ENCODE measurements around the gene TNIK. TPM values are rescaled to one million over a fixed set of nuclear protein-coding genes. Genes with fewer than 3 reads are reported as not detected.
A peak's percentile ranks its signal among the peaks of the same experiment; 100 is the strongest.

TNIK gene
- total and polyA plus RNA-seq, 5 experiments from 2014 or later, result 13.2 to 50.0 (median 16.1) TPM

DNA sequence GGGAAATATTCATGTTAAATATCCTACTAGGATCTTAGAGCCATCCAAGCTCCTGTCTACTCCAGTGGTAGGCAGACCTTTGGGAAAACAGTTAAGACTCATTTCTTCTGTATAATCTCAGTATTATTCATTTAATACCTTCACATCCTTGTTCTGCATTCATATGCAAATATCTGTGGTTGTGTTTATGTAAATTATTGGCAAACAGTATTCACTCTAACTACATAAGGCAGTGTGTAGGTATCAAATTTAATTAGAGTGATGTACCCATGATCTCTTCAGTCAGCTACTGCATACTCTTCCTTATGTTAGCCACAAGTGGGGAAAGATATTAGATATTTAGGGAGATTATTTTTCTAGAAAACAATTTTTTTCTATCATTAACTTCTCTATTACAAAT lies 232.8 kb downstream of the TNIK start:
- peaks cover 13 to 55% (median 42%) of the 10 kb centered on the region in 4 donors for H3K4me1 Mint-ChIP-seq
- POLR2A ChIA-PET, result no interaction called here
- ATAC-seq, result no peak
- no peak overlapping the region for H3K27ac Mint-ChIP-seq
- H3K4me3 Mint-ChIP-seq, result no peak overlapping the region
- no peak for DNase-seq
- H3K36me3 Mint-ChIP-seq, result peaks cover 18 to 33% (median 27%) of the 10 kb centered on the region in 3 donors
- H3K9me3 Mint-ChIP-seq, result peaks cover 0 to 15% (median 5%) of the 10 kb centered on the region in 9 donors
- no peaks in the 10 kb centered on the region for H3K27me3 Mint-ChIP-seq

- H3K9me3 Mint-ChIP-seq, result peaks cover 0 to 15% (median 5%) of the 10 kb centered on the region in 9 donors
- H3K27ac Mint-ChIP-seq, result no peak overlapping the region
- peaks cover 13 to 57% (median 42%) of the 10 kb centered on the region in 4 donors for H3K4me1 Mint-ChIP-seq
- DNase-seq, result no peak
- no peaks in the 10 kb centered on the region for H3K27me3 Mint-ChIP-seq
- H3K4me3 Mint-ChIP-seq, result no peak overlapping the region
- H3K36me3 Mint-ChIP-seq, result peaks cover 18 to 33% (median 27%) of the 10 kb centered on the region in 3 donors
- no peak for ATAC-seq
- POLR2A ChIA-PET, result interaction anchor here (0.5 kb wide), 1 partner anchor 244 kb away, joined by 7 read pairs; no protein-coding TSS in a partner anchor
Measured at GRCh38 chr3:171226794-171227193, 233.4 kb downstream of the TNIK start.

GRCh38 chr3:171225708-171226107 lies 234.5 kb downstream of the TNIK start:
- H3K27ac Mint-ChIP-seq, result peak overlapping the region in 6 of 10 donors; percentile 12 to 75 (median 38)
- ATAC-seq, result no peak
- H3K4me3 Mint-ChIP-seq, result peak overlapping the region in 1 of 10 donors; percentile 38
- peaks cover 0 to 15% (median 5%) of the 10 kb centered on the region in 9 donors for H3K9me3 Mint-ChIP-seq
- no peaks in the 10 kb centered on the region for H3K27me3 Mint-ChIP-seq
- POLR2A ChIA-PET, result interaction anchor here (0.5 to 1.2 kb wide), 2 partner anchors 19 to 29 kb away, joined by 3 to 4 read pairs; no protein-coding TSS in a partner anchor
- DNase-seq, result no peak
- H3K4me1 Mint-ChIP-seq, result peaks cover 11 to 57% (median 43%) of the 10 kb centered on the region in 4 donors
- peaks cover 18 to 33% (median 27%) of the 10 kb centered on the region in 3 donors for H3K36me3 Mint-ChIP-seq

DNA sequence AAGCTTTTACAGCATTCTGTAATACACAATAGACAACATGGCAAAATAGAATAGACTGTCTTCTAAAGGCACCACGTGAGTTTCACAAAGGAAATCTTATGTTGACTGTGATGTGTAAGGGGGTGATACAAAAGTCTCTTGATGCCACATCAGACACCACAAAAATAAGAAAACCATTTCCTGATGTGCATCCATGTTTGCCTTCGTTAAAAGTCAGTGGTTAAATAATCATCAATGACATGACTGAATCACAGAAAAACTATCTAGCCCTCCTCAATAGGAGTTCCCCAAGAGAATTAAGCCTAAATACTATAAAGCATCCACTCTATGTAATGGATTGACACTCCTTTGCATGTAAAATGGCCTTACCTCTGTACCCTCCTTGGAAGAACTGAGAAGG lies 235.0 kb downstream of the TNIK start:
- Mint-ChIP-seq H3K9me3 (peaks cover 0 to 15% (median 5%) of the 10 kb centered on the region in 9 donors), H3K27ac (peak overlapping the region in 6 of 10 donors; percentile 12 to 75 (median 53)), H3K27me3 (no peaks in the 10 kb centered on the region), H3K4me1 (peaks cover 8 to 59% (median 40%) of the 10 kb centered on the region in 4 donors), H3K4me3 (peak overlapping the region in 3 of 10 donors; percentile 2 to 38 (median 20)), H3K36me3 (peaks cover 18 to 33% (median 27%) of the 10 kb centered on the region in 3 donors)
- ATAC-seq (peak; percentile 76 to 94), DNase-seq (peak in 3 of 10 donors; percentile 12 to 54 (median 42))
- POLR2A ChIA-PET, result interaction anchor here (0.5 to 1.2 kb wide), 3 partner anchors 20 to 268 kb away, joined by 3 to 4 read pairs (median 3); no protein-coding TSS in a partner anchor

GRCh38 chr3:171223396-171223795 lies 236.8 kb downstream of the TNIK start:
- peaks cover 8 to 54% (median 37%) of the 10 kb centered on the region in 4 donors for H3K4me1 Mint-ChIP-seq
- H3K36me3 Mint-ChIP-seq, result peaks cover 18 to 35% (median 32%) of the 10 kb centered on the region in 3 donors
- peaks cover 0 to 15% (median 5%) of the 10 kb centered on the region in 9 donors for H3K9me3 Mint-ChIP-seq
- H3K27me3 Mint-ChIP-seq, result no peaks in the 10 kb centered on the region
- POLR2A ChIA-PET, result no interaction called here
- no peak for DNase-seq
- H3K27ac Mint-ChIP-seq, result no peak overlapping the region
- no peak overlapping the region for H3K4me3 Mint-ChIP-seq
- no peak for ATAC-seq

DNA sequence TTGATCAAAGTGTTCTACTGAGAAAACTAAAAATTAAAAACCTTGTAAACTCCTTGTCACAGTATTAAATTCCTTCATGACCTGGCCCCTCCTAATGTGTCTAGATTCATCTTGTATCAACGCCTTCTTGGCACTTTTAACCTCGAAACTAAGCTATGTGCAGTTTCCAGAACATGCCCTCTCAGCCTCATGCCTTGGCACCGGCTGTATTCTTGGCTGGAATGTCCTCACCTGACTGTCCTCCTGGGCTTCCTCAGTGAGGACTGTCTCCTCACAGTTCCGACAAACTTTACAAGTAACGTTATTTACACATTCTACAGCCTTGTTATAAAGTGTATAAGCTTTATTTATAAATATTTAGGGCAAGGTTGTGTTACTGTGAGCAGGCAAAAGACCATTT lies 237.2 kb downstream of the TNIK start:
- POLR2A ChIA-PET, result no interaction called here
- DNase-seq (no peak), ATAC-seq (no peak)
- Mint-ChIP-seq H3K9me3 (peaks cover 0 to 15% (median 5%) of the 10 kb centered on the region in 9 donors), H3K4me1 (peaks cover 10 to 54% (median 39%) of the 10 kb centered on the region in 4 donors), H3K36me3 (peaks cover 13 to 32% (median 31%) of the 10 kb centered on the region in 3 donors), H3K27ac (peak overlapping the region in 2 of 10 donors; percentile 36 to 57), H3K27me3 (no peaks in the 10 kb centered on the region), H3K4me3 (no peak overlapping the region)

GRCh38 chr3:171221597-171221996 lies 238.6 kb downstream of the TNIK start:
- DNase-seq (no peak), ATAC-seq (no peak)
- Mint-ChIP-seq H3K27me3 (no peaks in the 10 kb centered on the region), H3K9me3 (peaks cover 0 to 14% (median 5%) of the 10 kb centered on the region in 9 donors), H3K4me3 (no peak overlapping the region), H3K27ac (no peak overlapping the region), H3K4me1 (peaks cover 10 to 63% (median 45%) of the 10 kb centered on the region in 4 donors), H3K36me3 (peaks cover 12 to 23% (median 19%) of the 10 kb centered on the region in 3 donors)
- POLR2A ChIA-PET, result interaction anchor here (1.2 kb wide), 1 partner anchor 9 kb away, joined by 3 read pairs; no protein-coding TSS in a partner anchor

GRCh38 chr3:171221104-171221503 lies 239.1 kb downstream of the TNIK start:
- Mint-ChIP-seq H3K9me3 (peaks cover 0 to 11% (median 2%) of the 10 kb centered on the region in 9 donors), H3K4me3 (no peak overlapping the region), H3K27me3 (no peaks in the 10 kb centered on the region), H3K36me3 (peaks cover 9 to 20% (median 16%) of the 10 kb centered on the region in 3 donors), H3K4me1 (peaks cover 10 to 59% (median 43%) of the 10 kb centered on the region in 4 donors), H3K27ac (no peak overlapping the region)
- POLR2A ChIA-PET, result interaction anchor here (1.2 kb wide), 1 partner anchor 9 kb away, joined by 3 read pairs; no protein-coding TSS in a partner anchor
- ATAC-seq (no peak), DNase-seq (no peak)

DNA sequence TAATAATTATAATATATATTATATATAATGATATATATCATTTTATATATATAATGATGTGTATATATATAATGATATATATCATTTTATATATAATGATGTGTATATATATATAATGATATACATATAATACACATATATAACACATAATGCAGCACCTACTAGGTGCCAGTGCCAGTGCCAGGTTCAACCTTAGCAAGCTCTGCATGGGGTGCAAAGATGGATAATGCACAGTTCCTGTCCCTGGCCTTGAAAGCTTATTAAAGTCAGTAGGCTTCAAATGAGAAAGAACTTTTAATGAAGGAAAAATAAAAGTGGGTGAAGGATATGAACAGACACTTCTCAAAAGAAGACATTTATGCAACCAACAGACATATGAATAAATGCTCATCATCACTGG lies 240.9 kb downstream of the TNIK start:
- H3K4me1 Mint-ChIP-seq, result peaks cover 9 to 42% (median 27%) of the 10 kb centered on the region in 4 donors
- H3K27ac Mint-ChIP-seq, result no peak overlapping the region
- H3K4me3 Mint-ChIP-seq, result no peak overlapping the region
- DNase-seq (no peak), ATAC-seq (no peak)
- peaks cover 0 to 3% (median 0%) of the 10 kb centered on the region in 9 donors for H3K9me3 Mint-ChIP-seq
- POLR2A ChIA-PET, result no interaction called here
- peaks cover 0 to 10% (median 3%) of the 10 kb centered on the region in 3 donors for H3K36me3 Mint-ChIP-seq
- H3K27me3 Mint-ChIP-seq, result no peaks in the 10 kb centered on the region

DNA sequence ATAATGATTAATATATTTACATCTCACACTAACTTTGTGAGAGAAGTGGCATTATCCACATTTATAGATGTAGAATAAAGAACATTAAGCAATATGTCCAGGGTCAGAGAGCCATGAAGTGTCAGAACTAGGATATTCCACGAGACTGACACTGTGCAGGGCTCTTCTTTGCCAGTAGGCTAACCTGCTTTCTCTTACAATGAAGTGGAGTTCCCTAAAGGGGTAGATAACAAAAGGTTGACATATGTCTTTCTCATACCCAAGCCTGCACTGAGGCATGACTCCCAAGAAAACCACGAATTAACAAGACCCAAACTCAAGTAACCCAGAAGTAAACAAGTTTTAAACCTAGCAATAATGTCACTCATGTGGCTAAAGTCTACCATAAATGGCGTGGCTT lies 242.1 kb downstream of the TNIK start:
- ATAC-seq (no peak), DNase-seq (no peak)
- Mint-ChIP-seq H3K4me1 (peaks cover 9 to 46% (median 26%) of the 10 kb centered on the region in 4 donors), H3K9me3 (peaks cover 0 to 3% (median 0%) of the 10 kb centered on the region in 9 donors), H3K27ac (no peak overlapping the region), H3K27me3 (no peaks in the 10 kb centered on the region), H3K4me3 (no peak overlapping the region), H3K36me3 (peaks cover 0 to 10% (median 2%) of the 10 kb centered on the region in 3 donors)
- POLR2A ChIA-PET, result no interaction called here

GRCh38 chr3:171213907-171214306 lies 246.3 kb downstream of the TNIK start:
- ATAC-seq (no peak), DNase-seq (no peak)
- H3K36me3 Mint-ChIP-seq, result peaks cover 13 to 26% (median 22%) of the 10 kb centered on the region in 3 donors
- H3K27ac Mint-ChIP-seq, result no peak overlapping the region
- POLR2A ChIA-PET, result no interaction called here
- peaks cover 11 to 37% (median 26%) of the 10 kb centered on the region in 4 donors for H3K4me1 Mint-ChIP-seq
- no peak overlapping the region for H3K4me3 Mint-ChIP-seq
- H3K9me3 Mint-ChIP-seq, result peaks cover 0 to 3% (median 0%) of the 10 kb centered on the region in 9 donors
- H3K27me3 Mint-ChIP-seq, result no peaks in the 10 kb centered on the region

DNA sequence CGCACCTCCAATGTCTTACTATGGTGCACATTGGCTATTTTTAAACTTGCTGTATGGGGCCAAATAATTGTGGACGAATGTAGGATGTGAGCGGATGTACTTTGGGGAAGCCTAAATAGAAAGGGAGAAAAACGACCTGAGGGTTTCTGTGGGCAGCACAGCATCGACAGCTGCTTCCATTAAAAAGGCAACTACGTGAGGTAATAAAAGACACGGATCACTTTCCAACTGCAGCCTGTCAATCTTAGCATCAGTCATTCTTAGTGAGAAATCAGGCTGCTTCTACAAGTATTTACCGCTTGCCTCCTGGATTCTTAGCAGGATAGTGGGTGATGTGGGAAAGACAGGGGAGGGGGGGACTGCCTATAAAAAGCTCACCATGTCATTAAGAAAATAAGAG lies 247.0 kb downstream of the TNIK start:
- Mint-ChIP-seq H3K4me3 (no peak overlapping the region), H3K27me3 (no peaks in the 10 kb centered on the region), H3K36me3 (peaks cover 13 to 31% (median 24%) of the 10 kb centered on the region in 3 donors), H3K27ac (peak overlapping the region in 2 of 10 donors; percentile 35 to 56), H3K9me3 (peaks cover 0 to 3% (median 0%) of the 10 kb centered on the region in 9 donors), H3K4me1 (peaks cover 10 to 35% (median 25%) of the 10 kb centered on the region in 4 donors)
- POLR2A ChIA-PET, result interaction anchor here (1.1 to 1.3 kb wide), 2 partner anchors 8 to 11 kb away, joined by 3 read pairs; no protein-coding TSS in a partner anchor
- ATAC-seq (no peak), DNase-seq (no peak)

GRCh38 chr3:171212648-171213047 lies 247.6 kb downstream of the TNIK start:
- peaks cover 9 to 31% (median 21%) of the 10 kb centered on the region in 4 donors for H3K4me1 Mint-ChIP-seq
- DNase-seq, result no peak
- H3K4me3 Mint-ChIP-seq, result no peak overlapping the region
- H3K27ac Mint-ChIP-seq, result peak overlapping the region in 4 of 10 donors; percentile 3 to 53 (median 32)
- POLR2A ChIA-PET, result interaction anchor here (1.1 to 1.3 kb wide), 2 partner anchors 8 to 10 kb away, joined by 3 read pairs; no protein-coding TSS in a partner anchor
- peaks cover 13 to 36% (median 28%) of the 10 kb centered on the region in 3 donors for H3K36me3 Mint-ChIP-seq
- no peaks in the 10 kb centered on the region for H3K27me3 Mint-ChIP-seq
- ATAC-seq, result no peak
- peaks cover 0 to 2% (median 0%) of the 10 kb centered on the region in 9 donors for H3K9me3 Mint-ChIP-seq
